Measurements from ENCODE around the gene CYB5A.

Gene CYB5A

GRCh38 chr18:74248189-74248588, 43.6 kb downstream of the CYB5A start:
- H3K4me3 ChIP-seq, result no peak overlapping the region
- no peak for DNase-seq (ENCODE audit: low spot score)
- TF ChIP-seq CTCF (IDR thresholded peaks at IDR 0.05), result no peak
- H3K27ac ChIP-seq, result no peak overlapping the region

- no peak for TF ChIP-seq CTCF (IDR thresholded peaks at IDR 0.05)
Observed at GRCh38 chr18:74244554-74244953, 47.2 kb downstream of the CYB5A start.

GRCh38 chr18:74243127-74243526, 48.6 kb downstream of the CYB5A start:
- DNase-seq (ENCODE audit: low spot score), result no peak
- TF ChIP-seq CTCF (IDR thresholded peaks at IDR 0.05), result no peak
- no peak overlapping the region for H3K27ac ChIP-seq
- H3K4me3 ChIP-seq, result no peak overlapping the region

More at GRCh38 chr18:74244554-74244953, 47.2 kb downstream of the CYB5A start:
- no peak for DNase-seq (ENCODE audit: low spot score)
- Histone ChIP-seq H3K4me3 (no peak overlapping the region), H3K27ac (no peak overlapping the region)

DNA sequence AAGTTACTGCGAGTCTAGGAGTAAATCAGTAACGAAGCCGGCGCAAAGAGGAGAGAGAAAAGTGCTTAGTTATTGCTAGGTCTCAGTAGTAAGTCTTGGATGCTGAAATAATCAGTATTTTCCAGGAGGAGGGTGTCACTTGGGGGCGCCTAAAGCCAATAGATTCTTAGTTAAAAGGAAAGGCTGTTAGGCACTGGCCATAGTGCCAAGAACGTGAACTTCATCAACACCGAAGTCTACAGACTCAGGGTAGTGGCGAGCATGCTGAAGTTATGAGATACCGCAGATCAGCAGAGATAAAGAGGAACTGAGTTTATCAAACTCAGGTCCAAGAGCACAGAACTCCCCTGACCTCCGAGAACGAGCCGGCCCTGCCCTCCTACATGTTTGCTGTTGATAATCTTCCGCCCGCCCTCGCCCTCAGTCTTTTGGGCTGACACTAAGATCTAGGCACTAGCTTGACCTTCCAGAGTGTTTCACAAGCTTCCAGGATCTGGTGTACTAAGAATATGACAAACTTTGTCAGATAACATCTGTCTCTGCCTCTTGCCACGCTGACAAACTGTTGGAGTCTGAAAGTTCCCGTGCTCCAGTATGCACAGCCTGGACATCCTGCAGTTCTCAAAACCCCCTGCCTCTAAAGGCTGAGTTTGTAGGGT, 49.2 kb downstream of the CYB5A start:
- H3K27ac ChIP-seq, result no peak overlapping the region
- no peak overlapping the region for H3K4me3 ChIP-seq
- no peak for TF ChIP-seq CTCF (IDR thresholded peaks at IDR 0.05)
- DNase-seq (ENCODE audit: low spot score), result no peak

DNA sequence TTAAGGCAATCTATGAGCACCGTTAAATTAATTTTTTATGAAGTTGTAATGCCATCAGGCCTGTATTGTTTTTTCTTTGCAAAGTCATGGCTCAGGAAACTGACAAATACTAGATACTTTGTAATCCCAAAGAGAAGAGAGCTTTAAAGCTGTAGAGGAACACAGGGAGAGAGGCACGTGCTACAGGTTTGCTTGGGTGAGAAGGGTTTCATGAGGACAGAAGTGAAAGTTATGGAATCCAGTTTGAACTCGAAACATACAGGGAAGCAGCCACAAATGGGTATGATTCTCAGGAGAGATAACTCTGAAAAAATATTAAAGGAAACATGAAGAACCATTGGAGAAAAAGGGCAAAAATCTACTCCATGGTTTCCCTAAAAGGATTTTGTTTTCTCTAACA, 49.8 kb downstream of the CYB5A start:
- no peak for TF ChIP-seq CTCF (IDR thresholded peaks at IDR 0.05)
- no peak overlapping the region for H3K27ac ChIP-seq
- no peak for DNase-seq (ENCODE audit: low spot score)
- no peak overlapping the region for H3K4me3 ChIP-seq

DNA sequence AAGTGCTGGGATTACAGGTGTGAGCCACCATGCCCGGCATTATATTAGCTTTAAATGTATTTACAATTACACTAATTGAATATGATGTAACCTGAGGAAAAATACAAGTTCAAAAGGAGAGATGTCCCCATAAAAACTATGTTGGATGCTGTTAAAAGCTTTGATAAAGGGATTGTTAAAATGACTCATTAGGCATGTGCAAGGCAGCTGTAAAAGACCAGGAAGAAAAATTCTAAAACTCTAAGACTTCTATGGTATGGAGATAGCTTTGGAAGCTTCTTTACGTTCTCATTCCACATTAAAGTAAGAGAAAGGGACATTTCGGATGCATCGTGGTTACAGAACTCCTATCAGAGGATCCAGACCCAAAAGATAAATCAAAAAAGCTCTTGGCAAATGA, 50.3 kb downstream of the CYB5A start:
- Histone ChIP-seq H3K27ac (no peak overlapping the region), H3K4me3 (no peak overlapping the region)
- no peak for TF ChIP-seq CTCF (IDR thresholded peaks at IDR 0.05)
- no peak for DNase-seq (ENCODE audit: low spot score)

- no peak for DNase-seq (ENCODE audit: low spot score)
- Histone ChIP-seq H3K27ac (no peak overlapping the region), H3K4me3 (no peak overlapping the region)
- no peak for TF ChIP-seq CTCF (IDR thresholded peaks at IDR 0.05)
Observed at GRCh38 chr18:74239567-74239966, 52.2 kb downstream of the CYB5A start.

All from coronary artery (tissue), 2 donors.